Measurements from ENCODE around the gene TRAPPC3L. TPM values are rescaled to one million over a fixed set of nuclear protein-coding genes. Genes with fewer than 3 reads are reported as not detected.

TRAPPC3L gene
- total RNA-seq, 1 experiment from 2014 or later, result not detected

GRCh38 chr6:116461932-116462885 is 83.3 kb downstream of the TRAPPC3L start (continued):
- TF ChIP-seq REST (IDR thresholded peaks at IDR 0.05; ENCODE audit: low read depth) (no peak), CBX3 (IDR thresholded peaks at IDR 0.05; ENCODE audit: low read depth) (no peak), POLR2AphosphoS5 (IDR thresholded peaks at IDR 0.05; ENCODE audit: low read depth, low read length) (no peak), CEBPB (IDR thresholded peaks at IDR 0.05; ENCODE audit: low read depth) (no peak), EZH2 (IDR thresholded peaks at IDR 0.05) (no peak)
- TF ChIP-seq, protein P1, sequence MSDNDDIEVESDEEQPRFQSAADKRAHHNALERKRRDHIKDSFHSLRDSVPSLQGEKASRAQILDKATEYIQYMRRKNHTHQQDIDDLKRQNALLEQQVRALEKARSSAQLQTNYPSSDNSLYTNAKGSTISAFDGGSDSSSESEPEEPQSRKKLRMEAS (IDR thresholded peaks at IDR 0.05), result no peak

GRCh38 chr6:116461331-116461931 is 84.1 kb downstream of the TRAPPC3L start, which contains the start of gene CALHM6:
TSS of gene CALHM6 (plus strand) at chr6:116461375. CDS start at chr6:116461930, 555 bp downstream.
- H3K36me3 ChIP-seq (ENCODE audit: control insufficient read depth in 1 of 2, insufficient read depth in 2 of 2, low read length in 2 of 2), result no peaks in the 10 kb centered on the region
- H3K27me3 ChIP-seq (ENCODE audit: insufficient read depth, low read length), result no peaks in the 10 kb centered on the region
- H3K4me3 ChIP-seq (replicated peaks in 1 of 2; ENCODE audit: low read depth in 1 of 2, low read length in 2 of 2), result no peak within 1 kb of the TSS
- H3K9ac ChIP-seq (ENCODE audit: low read length), result no peak within 1 kb of the TSS
- H3K79me2 ChIP-seq (ENCODE audit: insufficient read depth, low read length), result no peaks in the 10 kb centered on the region
- ChIA-PET POLR2A (no interaction called here), CTCF (no interaction called here), RAD21 (ENCODE audit: low non-redundant PET in 1 of 2, low total read pairs in 2 of 2, uncharacterized antibody in 2 of 2, unreplicated experiment in 2 of 2) (no interaction called here)
- H3K9me2 ChIP-seq (ENCODE audit: insufficient read depth), result no peaks in the 10 kb centered on the region
- BruUV-seq (replicated peaks), result no TSS peak
- no peak for DNase-seq (ENCODE audit: low read depth, low spot score)
- H3K4me1 ChIP-seq (ENCODE audit: control insufficient read depth in 1 of 2, insufficient read depth in 2 of 2, low read length in 2 of 2), result no peaks in the 10 kb centered on the region
- H3K27ac ChIP-seq (ENCODE audit: low read depth, low read length), result no peak within 1 kb of the TSS
- H3K9me3 ChIP-seq (ENCODE audit: control insufficient read depth in 1 of 2, insufficient read depth in 1 of 2, low read depth in 1 of 2, low read length in 2 of 2), result no peaks in the 10 kb centered on the region
- no peak within 1 kb of the TSS for H2AFZ ChIP-seq (ENCODE audit: low read depth, low read length, poor library complexity, severe bottlenecking)
- ATAC-seq, result no peak
- no peak within 1 kb of the TSS for H3K4me2 ChIP-seq (ENCODE audit: low read length)
- intact Hi-C loops (cut with micrococcal nuclease), result no loop called here
- H4K20me1 ChIP-seq (ENCODE audit: insufficient read depth), result no peaks in the 10 kb centered on the region
- TF ChIP-seq EGR1 (IDR thresholded peaks at IDR 0.05; ENCODE audit: low read depth) (no peak), TCF7L2 (IDR thresholded peaks at IDR 0.05; ENCODE audit: borderline replicate concordance, extremely low read depth, insufficient read depth, insufficient read length) (no peak), REST (IDR thresholded peaks at IDR 0.05; ENCODE audit: low read depth) (no peak), CEBPB (IDR thresholded peaks at IDR 0.05; ENCODE audit: low read depth) (no peak), CBX3 (IDR thresholded peaks at IDR 0.05; ENCODE audit: low read depth) (no peak), FOSL1 (IDR thresholded peaks at IDR 0.05; ENCODE audit: low read depth) (no peak), JUND (IDR thresholded peaks at IDR 0.05) (no peak), SP1 (IDR thresholded peaks at IDR 0.05; ENCODE audit: low read depth) (no peak), EZH2phosphoT487 (IDR thresholded peaks at IDR 0.05; ENCODE audit: borderline replicate concordance) (no peak), ELF1 (IDR thresholded peaks at IDR 0.05; ENCODE audit: borderline replicate concordance, low read depth) (no peak)
- TF ChIP-seq, protein P1 (IDR thresholded peaks at IDR 0.05), result no peak
- TF ChIP-seq, protein P2, sequence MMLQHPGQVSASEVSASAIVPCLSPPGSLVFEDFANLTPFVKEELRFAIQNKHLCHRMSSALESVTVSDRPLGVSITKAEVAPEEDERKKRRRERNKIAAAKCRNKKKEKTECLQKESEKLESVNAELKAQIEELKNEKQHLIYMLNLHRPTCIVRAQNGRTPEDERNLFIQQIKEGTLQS (IDR thresholded peaks at IDR 0.05), result no peak

Data from HCT116 (cell line).